SK-N-DZ (cell line): ENCODE results near the gene BCL11B.
"Not testable (repeated sequence)": the region's sequence is repeated elsewhere in the genome, so short reads cannot be mapped to it uniquely, and the experiment has no call there.

Experiments used
- DNase-seq: peaks from one replicate; pipeline ENCODE4 v3.0.0-alpha.2; 2015; ENCODE audit warnings: low spot score

Gene BCL11B

DNA sequence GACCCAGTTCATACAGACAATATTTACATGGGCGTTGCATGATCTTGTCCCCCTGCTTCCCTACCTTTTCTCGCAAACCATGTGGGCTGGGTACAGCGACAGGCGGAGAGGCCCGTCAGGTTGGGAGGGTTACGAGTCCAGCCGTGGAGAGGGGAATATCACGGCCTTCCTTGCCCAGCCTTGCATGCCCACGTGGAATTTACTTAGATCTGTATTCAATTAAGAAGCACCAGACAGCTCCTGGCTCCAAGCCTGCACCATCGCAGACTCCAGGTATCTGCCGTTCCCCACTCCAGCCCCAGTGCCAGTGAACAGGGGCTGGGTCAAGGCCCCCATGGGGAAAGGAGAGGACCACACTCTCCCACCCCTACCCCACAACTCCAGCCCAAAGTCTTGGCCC is 29.8 kb downstream of the BCL11B start:
- DNase-seq: no peak

DNA sequence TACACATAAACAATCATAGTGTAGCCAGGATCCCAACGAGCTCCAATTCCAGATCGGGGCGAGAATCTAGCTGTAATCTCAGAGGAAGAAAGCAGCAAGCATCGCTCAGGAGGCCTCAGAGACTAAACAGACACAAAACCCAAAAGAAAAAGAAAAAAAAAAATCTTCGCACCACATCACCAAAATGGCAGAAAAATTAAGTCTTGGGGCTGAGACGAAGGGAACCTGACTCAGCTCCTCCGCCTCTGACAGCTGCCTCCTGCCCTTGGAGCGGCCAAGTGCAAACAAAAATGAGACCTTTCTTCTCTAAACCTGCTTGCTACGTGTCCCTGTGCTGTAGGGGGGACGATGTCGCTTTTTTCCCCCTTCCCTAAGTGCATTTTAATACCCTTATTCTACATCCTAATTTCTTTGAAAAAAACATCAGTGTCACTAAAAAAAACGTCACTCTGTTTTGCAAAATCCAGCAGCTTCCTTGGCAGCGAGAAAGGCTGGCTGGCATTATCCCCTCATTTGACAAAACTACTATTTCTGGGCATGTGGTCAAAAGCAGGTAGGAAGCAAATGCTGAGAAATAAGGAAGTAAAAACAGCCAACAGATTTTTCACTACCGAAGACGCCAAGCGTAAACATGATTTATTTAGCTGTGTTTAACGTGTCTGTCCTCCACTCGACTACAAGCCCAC is 30.5 kb downstream of the BCL11B start:
- DNase-seq: no peak

DNA sequence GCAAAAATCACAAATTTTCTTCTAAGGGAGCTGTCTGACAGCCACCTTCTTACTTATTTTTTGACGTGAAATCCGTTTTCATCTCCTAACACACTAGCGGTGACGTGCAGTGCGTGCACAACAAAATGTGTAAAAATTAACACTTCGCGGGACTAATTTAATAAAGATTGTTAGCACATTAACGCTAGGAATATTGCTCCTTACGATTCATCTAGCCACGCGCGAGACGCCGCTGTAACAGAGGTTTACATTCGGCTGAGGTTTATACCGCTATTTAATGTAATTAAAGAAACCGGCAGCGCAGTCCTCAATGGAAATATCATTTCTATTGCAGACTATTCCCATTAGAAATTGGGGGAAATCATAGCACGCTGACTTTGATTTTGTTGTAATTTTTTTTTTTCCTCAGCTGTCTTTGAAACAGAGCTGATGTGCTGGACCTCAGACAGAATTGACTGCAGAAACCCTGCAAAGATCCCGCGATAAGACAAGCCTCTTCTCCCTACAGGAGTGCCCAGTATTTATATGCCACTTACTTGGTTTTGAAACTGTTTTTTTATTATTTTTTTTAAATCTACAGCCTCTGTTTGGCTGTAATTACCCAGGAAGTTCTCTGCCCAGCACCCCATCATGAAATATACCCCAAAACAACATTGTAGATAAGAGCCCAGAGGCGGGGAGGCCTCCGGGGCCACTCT is 31.2 kb downstream of the BCL11B start:
- no peak for DNase-seq

DNA sequence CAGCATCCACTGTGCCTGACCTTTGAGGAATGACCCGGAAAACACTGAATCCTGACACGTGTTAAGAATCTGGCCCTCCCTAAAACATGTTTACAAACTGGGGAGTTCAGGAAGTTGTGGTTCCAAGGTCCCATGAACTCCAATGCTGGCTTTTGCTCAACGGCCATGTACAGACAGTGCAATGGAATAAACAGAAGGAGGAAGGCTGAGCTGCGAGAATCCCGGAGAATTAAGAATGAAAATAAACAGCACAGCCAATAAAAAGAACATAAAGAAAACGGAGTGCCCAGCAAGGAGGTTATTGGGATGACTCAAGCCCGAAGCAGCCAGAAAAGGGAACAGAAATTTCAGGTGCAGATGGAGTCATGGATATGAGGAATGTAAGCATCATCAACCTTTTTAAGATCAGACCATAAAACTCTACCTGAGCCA is 32.3 kb downstream of the BCL11B start:
- DNase-seq: no peak

DNA sequence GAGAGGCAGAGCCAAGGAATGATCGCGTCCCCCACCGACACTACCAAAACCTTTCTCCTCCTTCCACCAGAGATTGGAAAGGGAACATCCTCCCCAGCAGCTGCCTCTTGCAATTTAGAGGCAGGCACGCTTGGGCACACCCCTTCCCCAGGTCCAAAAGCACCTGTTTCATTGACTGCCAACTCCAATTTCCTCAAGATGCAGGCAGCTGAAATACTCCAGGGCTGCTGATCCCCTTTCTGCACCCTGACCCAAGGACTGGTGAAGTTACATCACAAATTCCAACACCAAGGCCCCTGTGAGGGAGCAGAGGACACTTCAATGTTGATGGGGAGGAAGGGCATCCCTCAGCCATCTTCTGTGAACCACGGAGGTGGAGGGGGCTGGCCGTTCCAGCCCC is 33.8 kb downstream of the BCL11B start:
- no peak for DNase-seq

DNA sequence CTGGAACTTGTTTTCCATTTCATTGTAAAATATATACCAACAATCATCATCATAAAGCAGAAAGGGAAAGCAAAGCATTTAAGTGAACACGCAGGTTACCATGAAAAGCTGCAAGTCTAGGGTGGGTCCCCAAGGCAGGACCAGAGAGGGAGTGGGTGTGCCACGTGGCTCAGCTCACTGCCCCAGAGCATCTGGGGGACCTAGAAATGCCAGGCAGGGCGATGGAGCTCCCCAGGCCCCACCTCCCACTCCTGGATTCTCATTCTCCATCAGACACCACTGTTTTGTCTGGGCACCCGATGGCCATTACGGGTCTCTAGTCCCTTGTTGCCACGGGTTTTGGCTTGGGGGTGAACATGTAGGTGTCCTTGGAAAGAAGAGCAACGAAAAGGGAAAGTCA is 34.7 kb downstream of the BCL11B start:
- DNase-seq: no peak

DNA sequence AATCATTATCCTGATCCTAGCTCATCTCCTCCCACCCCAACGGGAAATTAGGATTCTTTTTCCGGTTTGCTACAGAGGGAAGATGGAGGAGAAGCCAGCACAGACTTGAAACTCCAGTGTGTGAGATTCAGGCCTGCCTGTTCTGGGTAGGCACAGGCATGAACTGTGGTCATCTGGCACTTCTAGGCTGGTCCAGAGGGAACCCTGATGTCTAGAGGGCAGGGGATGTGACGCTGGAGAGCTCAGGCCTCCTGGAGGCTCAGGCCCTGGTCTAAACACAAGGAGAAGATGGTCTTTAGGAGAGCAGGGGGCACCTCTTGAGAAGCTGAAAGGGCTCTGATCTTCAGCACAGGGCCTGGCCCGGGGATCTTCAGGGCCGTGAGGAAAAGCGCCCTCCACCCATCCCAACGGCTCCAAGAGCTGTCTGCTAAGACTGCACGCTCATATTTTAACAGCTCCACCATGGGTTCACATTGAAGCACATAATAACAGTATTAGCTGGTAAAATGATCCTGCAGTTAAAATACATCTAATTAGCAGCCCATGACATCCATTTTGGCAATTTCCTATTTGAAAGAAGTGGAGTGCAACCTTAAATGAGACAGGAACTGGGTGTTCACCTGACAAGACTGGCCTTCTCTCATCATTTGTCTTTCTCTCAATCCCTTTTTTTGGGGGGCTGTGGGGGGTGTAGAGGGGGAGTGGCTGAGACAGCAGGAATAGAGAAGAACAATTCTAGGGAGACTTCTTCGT is 35.4 kb downstream of the BCL11B start:
- DNase-seq: no peak

DNA sequence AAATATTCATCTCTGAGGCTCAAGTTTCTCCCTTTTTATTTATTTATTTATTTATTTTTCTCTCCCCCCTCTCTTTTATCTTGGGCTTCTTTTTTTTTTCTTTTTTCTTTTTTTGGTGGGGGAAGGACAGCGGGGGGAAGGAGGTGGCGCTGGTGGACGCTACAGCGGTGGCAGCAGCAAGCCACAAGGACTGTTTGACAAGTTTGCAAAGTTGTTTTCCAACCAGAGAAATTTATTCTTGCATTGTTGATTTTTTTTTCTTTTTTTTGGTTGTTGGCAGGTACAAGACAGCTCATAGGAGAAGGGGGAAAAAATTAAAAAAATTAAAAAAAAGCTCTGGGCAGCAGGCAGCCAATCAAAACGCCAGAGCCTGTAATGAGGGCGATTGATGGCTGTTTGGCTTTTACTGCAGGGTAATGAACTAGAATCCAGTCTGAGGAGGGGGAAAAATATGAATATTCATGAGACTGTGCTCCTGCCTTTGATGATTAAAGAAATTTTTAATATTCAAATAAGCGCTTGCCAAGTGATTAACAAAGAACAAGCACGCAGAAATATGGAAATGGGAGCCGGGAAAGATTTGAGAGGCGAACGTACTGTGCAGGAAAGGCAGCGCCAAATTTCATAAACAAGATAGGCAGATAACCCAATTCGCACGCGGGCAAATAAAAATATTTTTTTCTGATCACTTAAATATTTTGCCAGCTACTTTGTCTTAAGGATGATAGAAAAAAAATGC is 36.2 kb downstream of the BCL11B start:
- DNase-seq: no peak

DNA sequence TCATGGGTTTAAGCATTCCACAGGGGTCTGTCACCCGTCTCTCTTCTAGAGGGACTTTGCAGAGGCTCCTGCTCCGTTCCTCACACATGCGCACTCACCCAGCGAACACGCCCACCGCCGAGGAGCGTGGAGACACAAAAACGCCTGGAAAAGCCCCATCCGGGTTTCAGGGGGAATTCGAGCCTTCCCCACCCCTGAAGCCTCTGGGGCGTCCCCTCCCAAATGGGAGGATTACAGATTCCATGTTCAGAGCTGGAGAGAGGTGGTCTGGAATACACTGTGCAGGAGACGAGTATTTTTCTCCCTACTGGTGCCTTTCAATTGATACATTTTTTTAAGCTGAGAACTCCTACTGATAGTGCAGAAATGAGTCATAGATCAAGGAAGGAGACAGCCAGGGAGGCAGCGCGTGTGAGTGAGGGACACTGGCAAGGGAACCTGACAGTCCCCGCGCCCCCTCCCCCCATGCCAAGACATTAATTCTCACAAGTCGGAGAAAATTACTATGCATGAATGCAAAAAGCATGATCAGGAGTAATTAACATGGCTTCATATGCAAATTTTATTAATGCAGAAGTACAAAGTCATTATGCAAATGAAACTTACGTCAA is 36.9 kb downstream of the BCL11B start:
- DNase-seq: no peak

DNA sequence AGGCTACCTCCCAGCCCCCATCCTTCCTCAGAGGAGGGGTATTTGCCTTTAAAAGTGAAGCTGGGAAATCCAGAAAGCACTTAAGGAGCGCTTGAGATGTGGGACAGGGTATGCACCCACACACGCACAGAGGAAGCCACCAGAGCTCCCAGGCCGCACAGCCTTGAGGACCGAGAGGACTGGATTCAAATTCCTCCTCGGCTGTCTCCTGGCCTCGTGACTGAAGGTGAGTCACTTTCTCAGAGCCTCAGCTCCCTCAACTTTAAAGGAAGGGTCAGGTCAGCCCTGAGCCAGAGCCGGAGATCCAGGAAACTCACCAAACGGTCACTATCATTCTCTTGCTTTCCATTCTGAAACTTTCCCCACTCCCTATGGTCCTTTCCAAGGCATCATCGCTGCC is 37.6 kb downstream of the BCL11B start:
- DNase-seq: no peak

DNA sequence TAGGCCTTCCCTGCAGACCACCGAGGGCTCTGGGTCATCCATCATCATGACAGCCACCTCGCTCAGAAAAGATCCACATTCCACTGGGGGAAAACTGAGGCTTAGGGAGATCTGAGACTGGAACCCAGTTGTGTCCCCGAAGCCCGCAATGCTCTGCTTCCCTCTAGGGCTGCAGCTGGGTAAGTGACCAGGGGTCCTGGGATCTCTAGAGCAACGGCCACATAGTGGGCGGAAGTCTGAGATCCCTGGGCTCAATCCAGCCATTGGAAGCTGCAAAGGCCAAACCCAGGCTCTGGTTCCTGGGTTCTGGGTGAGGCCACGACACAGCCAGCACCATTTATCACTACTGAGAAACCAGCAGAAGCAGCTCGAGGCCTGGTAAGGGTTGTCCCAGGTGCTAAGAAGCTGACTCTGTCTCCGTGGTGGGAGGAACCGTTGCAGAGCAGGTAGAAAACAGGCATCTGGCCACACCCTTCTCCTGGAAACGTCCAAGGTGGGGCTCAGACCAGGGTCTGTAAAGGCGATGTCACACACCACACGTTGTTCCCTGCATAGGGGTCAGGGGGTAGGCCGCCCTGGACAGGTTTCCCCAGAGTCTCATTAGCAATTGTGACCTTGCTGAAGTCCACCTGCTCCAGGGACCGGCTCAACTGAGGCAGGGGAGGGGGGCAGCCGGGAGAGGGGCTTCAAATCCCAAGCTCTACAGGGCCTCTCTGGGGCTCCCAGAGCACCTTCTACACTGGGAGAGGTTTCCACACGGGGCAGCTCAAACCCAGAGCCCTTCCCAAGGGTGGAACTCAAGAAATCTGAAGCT is 38.6 kb downstream of the BCL11B start:
- DNase-seq: no peak

DNA sequence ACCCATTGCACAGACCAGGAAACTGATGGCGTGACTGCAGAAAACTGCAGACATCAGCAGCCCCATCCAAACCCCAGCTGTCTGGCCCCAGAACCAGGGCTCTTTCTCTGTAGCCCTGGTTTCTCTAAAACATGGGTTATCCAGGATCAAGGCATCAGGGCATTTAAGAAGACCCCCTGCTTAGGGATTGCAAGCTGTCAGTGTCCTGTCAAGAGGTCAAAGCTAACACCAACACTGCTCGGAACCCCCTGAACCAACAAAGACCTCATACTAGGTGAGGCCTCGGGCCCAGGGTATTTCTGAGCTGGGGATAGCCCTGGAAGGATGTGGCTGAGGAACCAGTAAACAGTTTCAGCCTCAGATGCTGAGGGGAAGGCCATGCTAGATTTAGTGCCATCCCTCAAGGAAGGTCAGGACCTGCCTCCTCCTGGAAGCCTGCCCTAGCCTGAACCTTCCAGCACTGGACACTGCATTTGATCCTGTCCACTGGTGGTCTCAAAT is 39.2 kb downstream of the BCL11B start:
- no peak for DNase-seq

DNA sequence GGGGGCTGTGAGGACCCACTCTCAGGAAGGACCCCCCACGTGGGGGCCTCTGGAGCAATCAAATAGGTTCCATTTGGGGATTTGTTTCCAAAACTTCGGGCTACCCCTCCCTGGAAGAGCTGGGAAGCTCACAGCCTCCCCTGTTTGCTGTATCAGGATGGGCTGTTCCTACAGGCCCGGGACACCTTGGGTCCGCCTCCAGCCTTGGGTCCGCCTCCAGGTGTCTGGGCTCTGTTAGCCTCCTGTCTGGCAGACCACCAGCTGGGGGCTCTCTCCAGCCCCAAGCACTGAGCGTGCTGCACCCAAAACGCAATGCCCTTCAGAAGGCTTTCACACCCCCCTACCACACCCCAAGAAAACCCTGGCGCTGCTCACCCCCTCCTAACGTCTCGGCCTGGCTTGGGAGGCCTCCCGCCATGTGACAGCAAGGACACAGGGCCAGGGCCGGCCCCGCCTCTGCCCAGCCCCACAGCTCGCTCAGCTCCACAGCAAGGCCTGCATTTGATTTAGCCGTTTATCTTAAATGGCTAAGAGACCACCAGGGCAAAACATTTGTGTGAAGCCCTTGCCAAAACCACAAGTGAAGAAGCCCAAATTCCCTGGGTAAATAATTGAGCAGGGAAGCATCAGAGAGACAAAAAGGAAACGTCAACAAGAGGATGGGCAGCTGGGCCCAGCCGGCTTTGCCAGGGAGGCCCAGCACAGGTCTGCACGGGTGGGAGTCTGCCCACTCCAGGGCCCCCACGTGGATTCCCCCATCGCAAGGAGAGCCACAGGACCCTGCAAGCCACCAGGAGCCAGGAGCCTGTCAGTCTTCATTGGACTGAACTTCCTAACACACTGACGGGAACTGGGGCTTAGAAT is 39.9 kb downstream of the BCL11B start:
- DNase-seq: peak; percentile 59

DNA sequence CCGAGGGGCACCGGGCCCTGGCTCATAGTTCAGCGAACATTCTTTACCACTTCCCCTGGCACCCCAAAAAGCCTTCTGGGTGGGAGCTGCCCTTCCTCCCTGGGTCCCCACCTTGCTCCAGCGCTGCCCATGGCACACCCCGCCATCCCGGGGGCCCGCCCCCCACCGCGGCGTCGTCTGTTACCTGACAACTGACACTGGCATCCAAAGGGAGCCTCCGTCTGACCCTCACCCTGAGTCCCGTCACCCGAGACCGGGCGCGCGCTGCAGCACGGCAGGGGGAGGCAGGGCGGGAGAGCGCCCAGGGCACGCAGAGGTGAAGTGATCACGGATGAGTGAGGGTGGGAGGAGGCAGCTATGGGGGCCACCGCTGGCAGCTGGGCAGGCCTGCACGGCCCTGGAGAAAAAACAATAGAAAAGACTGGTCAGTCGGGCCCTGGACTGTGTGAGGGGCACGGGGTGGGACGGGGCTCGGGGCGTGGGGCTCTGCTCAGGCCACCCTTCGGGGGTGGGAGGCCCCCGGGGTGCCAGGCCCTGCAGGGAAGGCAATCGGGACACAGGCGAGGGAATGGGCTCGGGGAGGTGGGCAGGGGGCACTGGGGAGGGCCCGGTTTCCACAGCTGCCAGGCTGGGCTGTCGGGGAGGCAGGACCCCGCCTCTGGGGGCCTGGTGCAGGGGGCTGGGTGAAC is 40.7 kb downstream of the BCL11B start:
- no peak for DNase-seq

DNA sequence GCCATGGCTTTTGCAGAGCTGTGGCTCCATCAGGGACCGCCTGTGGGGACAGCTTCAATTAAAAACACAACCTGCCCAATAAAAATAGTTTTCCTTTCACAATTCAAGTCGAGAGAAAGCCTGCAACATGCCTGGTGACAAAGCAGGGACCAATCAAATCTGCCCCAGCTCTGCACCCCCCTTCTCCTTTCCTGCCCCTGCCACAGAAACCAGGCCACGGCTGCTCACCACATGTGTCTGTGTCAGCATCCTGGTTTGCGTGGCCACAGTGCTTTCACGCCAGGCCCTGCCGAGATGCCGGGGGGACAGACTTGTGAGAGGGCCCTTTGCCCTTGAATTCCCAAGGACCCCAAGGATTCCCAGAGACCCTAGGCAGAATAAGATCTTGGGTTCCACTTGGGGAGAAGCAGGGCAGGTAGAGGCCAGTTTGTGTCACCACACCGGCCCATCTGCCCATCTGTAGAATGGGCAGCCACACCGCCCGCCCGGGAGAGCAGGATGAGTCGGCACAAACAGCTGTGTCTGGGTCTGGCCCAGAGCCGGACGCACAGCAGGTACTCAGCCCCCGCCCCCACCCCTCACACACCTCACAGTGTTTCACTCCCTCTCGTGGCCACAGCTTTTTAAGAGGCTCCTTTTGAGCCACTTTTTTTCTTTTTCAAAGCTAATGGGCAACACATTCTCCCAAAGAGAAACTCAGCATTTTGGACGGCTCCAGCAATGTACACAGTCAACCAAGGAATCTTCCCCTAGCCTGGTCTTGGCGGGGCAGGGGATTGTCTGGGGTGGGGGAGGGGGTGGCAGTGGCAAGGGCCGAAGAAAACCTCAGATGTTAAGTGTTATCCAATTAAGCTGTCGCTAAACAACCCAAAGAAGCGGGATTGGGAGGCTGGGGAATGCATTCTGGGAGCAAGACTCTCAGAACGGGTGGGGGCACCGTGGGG is 41.5 kb downstream of the BCL11B start:
- DNase-seq: no peak

DNA sequence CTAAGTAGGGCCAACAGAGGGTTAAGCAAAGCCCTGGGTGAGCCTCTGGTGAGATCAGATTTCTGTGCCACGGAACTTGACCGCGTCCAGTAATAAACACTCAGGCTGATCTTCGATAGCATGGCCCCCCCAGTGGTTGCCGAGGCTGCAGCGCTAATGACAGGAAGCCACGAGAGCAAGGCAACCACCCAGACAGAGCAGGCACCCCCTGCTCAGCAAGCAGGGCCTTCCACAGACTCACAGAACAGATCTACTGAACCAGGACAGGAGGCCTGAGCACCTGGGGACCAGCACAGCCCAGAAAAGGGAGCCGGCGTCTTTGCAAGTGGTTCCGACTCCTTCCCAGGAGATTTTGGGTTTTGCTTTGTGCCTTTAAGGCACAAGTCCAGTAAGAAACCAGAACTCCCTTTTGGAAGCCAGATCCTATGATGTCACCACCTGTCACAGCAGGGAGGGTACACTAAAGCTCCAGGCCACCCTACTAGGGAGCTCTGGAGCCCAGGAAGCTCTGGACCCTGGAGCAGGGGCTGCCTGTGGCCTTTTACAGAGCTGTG is 42.3 kb downstream of the BCL11B start:
- DNase-seq: no peak

DNA sequence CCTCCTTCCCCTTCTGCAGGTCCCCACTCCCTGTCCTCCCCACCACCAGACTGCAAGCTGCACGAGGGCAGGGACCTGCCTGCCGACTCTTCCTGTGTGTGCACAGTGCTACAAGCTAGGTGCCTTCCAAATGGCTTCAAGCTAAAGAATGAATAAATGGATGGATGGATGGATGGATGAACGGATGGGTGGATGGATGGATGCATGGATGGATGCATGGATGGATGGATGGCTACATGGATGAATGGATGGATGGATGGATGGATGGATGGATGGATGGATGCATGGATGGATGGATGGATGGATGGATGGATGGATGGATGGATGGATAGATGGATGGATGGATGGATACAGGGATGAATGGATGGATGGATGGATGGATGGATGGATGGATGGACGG is 43.2 kb downstream of the BCL11B start:
- not testable (repeated sequence) for DNase-seq
